Astrocyte (in vitro differentiated cells and primary cell): ENCODE measurements around the gene OSBPL1A. TPM values are rescaled to one million over a fixed set of nuclear protein-coding genes. Genes with fewer than 3 reads are reported as not detected.

Experiments used
- DNase-seq: peaks from one replicate; pipeline ENCODE4 v3.0.0-alpha.2; 2010; ENCODE audit warnings: low read depth
- FAIRE-seq: peaks from 2 replicates; lab custom pipeline; 2011; peaks lifted over from hg19 to GRCh38; lab: Jason Lieb, UNC
- H2AFZ ChIP-seq: 2 replicates; pipeline ENCODE4 v1.6.0; 2012; ENCODE audit warnings: low read depth, low read length, inconsistent platforms
- H3K27ac ChIP-seq: 2 replicates; pipeline ENCODE4 v1.5.1; 2011; ENCODE audit warnings: low read depth, low read length, inconsistent platforms
- H3K27me3 ChIP-seq: 2 replicates; pipeline ENCODE4 v1.6.0; 2011; ENCODE audit warnings: low read length, inconsistent platforms; ENCODE audit not compliant: insufficient read depth
- H3K36me3 ChIP-seq: 2 replicates; pipeline ENCODE4 v1.5.1; 2011; ENCODE audit warnings: low read length, inconsistent platforms; ENCODE audit not compliant: insufficient read depth
- H3K4me1 ChIP-seq: 2 replicates; pipeline ENCODE4 v1.5.1; 2011; ENCODE audit warnings: low read length, inconsistent platforms; ENCODE audit not compliant: insufficient read depth
- H3K4me2 ChIP-seq: 2 replicates; pipeline ENCODE4 v1.6.0; 2012; ENCODE audit warnings: low read length, inconsistent platforms
- H3K4me3 ChIP-seq: 2 replicates; pipeline ENCODE4 v1.5.1; 2011; ENCODE audit warnings: low read depth, mild to moderate bottlenecking, low read length, inconsistent platforms; ENCODE audit not compliant: insufficient read depth
- H3K79me2 ChIP-seq: 2 replicates; pipeline ENCODE4 v1.6.0; 2012; ENCODE audit warnings: mild to moderate bottlenecking, low read length, inconsistent platforms; ENCODE audit not compliant: insufficient read depth
- H3K9ac ChIP-seq: 2 replicates; pipeline ENCODE4 v1.6.0; 2012; ENCODE audit warnings: mild to moderate bottlenecking, low read length, inconsistent platforms
- H3K9me3 ChIP-seq: 2 replicates; pipeline ENCODE4 v1.5.1; 2012; ENCODE audit warnings: low read depth, mild to moderate bottlenecking, low read length, inconsistent platforms; ENCODE audit not compliant: insufficient read depth
- H4K20me1 ChIP-seq: 2 replicates; pipeline ENCODE4 v1.6.0; 2012; ENCODE audit warnings: low read length, inconsistent platforms; ENCODE audit not compliant: insufficient read depth
- H3K27ac Mint-ChIP-seq: one replicate; pipeline ENCODE4 v1.8.0; 2021; ENCODE audit warnings: mild to moderate bottlenecking, mixed read lengths; ENCODE audit not compliant: unreplicated experiment
- H3K27me3 Mint-ChIP-seq: one replicate; pipeline ENCODE4 v1.8.0; 2021; ENCODE audit warnings: low read depth, mixed read lengths; ENCODE audit not compliant: unreplicated experiment
- H3K36me3 Mint-ChIP-seq: one replicate; pipeline ENCODE4 v1.8.0; 2021; ENCODE audit warnings: low read depth, mixed read lengths; ENCODE audit not compliant: unreplicated experiment
- H3K4me1 Mint-ChIP-seq: one replicate; pipeline ENCODE4 v1.8.0; 2021; ENCODE audit warnings: low read depth, mixed read lengths; ENCODE audit not compliant: unreplicated experiment
- H3K4me3 Mint-ChIP-seq: one replicate; pipeline ENCODE4 v1.8.0; 2021; ENCODE audit warnings: mild to moderate bottlenecking, moderate library complexity, mixed read lengths; ENCODE audit not compliant: unreplicated experiment
- H3K9me3 Mint-ChIP-seq: one replicate; pipeline ENCODE4 v1.8.0; 2021; ENCODE audit warnings: mild to moderate bottlenecking, mixed read lengths; ENCODE audit not compliant: unreplicated experiment
- CTCF ChIP-seq: IDR thresholded peaks from 2 replicates; pipeline ENCODE4 v1.5.1; 2011; ENCODE audit warnings: low read depth, mild to moderate bottlenecking, inconsistent platforms, low read length, moderate library complexity; ENCODE audit not compliant: insufficient read depth
- EZH2 ChIP-seq: IDR thresholded peaks from 2 replicates; pipeline ENCODE4 v1.6.1; 2012; ENCODE audit warnings: mild to moderate bottlenecking, low read length, inconsistent platforms; ENCODE audit not compliant: insufficient read depth
- total RNA-seq: library from RNA; stranded (reverse); gene quantifications from 2 replicates; pipeline ENCODE4 v1.2.1, GENCODE V29; 2021

Gene OSBPL1A
- total RNA-seq, 1 donor from 2014 or later: 27.7 TPM

GRCh38 chr18:24417480-24417879, 19.9 kb upstream of the OSBPL1A start:
- H3K79me2 ChIP-seq: no peaks in the 10 kb centered on the region
- H3K4me1 Mint-ChIP-seq: no peaks in the 10 kb centered on the region
- H3K9me3 Mint-ChIP-seq: peaks cover 1% of the 10 kb centered on the region
- no peak for FAIRE-seq
- no peaks in the 10 kb centered on the region for H3K36me3 ChIP-seq
- H3K27me3 ChIP-seq: peaks cover 6% of the 10 kb centered on the region
- H3K9ac ChIP-seq: no peak overlapping the region
- H2AFZ ChIP-seq: no peak overlapping the region
- no peaks in the 10 kb centered on the region for H3K36me3 Mint-ChIP-seq
- no peaks in the 10 kb centered on the region for H3K4me1 ChIP-seq
- H3K4me3 ChIP-seq: no peak overlapping the region
- H3K27me3 Mint-ChIP-seq: peaks cover 4% of the 10 kb centered on the region
- TF ChIP-seq CTCF: no peak
- no peak for TF ChIP-seq EZH2
- H4K20me1 ChIP-seq: no peaks in the 10 kb centered on the region
- H3K4me2 ChIP-seq: no peak overlapping the region
- DNase-seq: no peak
- H3K9me3 ChIP-seq: no peaks in the 10 kb centered on the region
- no peak overlapping the region for H3K27ac Mint-ChIP-seq
- H3K4me3 Mint-ChIP-seq: no peak overlapping the region
- H3K27ac ChIP-seq: no peak overlapping the region

- no peak overlapping the region for H2AFZ ChIP-seq
- no peak overlapping the region for H3K4me2 ChIP-seq
- no peaks in the 10 kb centered on the region for H3K36me3 ChIP-seq
- DNase-seq (no peak), FAIRE-seq (no peak)
- Mint-ChIP-seq H3K27ac (no peak overlapping the region), H3K4me1 (no peaks in the 10 kb centered on the region), H3K9me3 (peaks cover 1% of the 10 kb centered on the region), H3K27me3 (peaks cover 2% of the 10 kb centered on the region), H3K36me3 (no peaks in the 10 kb centered on the region), H3K4me3 (no peak overlapping the region)
- H3K4me3 ChIP-seq: no peak overlapping the region
- TF ChIP-seq CTCF (no peak), EZH2 (no peak)
- H3K79me2 ChIP-seq: no peaks in the 10 kb centered on the region
- H3K27ac ChIP-seq: no peak overlapping the region
- H3K27me3 ChIP-seq: peaks cover 6% of the 10 kb centered on the region
- H3K4me1 ChIP-seq: no peaks in the 10 kb centered on the region
- H3K9ac ChIP-seq: no peak overlapping the region
- no peaks in the 10 kb centered on the region for H4K20me1 ChIP-seq
- no peaks in the 10 kb centered on the region for H3K9me3 ChIP-seq
Measured at GRCh38 chr18:24414349-24415003, 16.9 kb upstream of the OSBPL1A start.

GRCh38 chr18:24413148-24413547, 15.5 kb upstream of the OSBPL1A start:
- H3K4me3 Mint-ChIP-seq: no peak overlapping the region
- no peak overlapping the region for H3K9ac ChIP-seq
- no peaks in the 10 kb centered on the region for H4K20me1 ChIP-seq
- peaks cover 8% of the 10 kb centered on the region for H3K27me3 ChIP-seq
- TF ChIP-seq CTCF (peak; percentile 24), EZH2 (no peak)
- H3K4me1 Mint-ChIP-seq: no peaks in the 10 kb centered on the region
- no peaks in the 10 kb centered on the region for H3K79me2 ChIP-seq
- H3K27me3 Mint-ChIP-seq: peaks cover 6% of the 10 kb centered on the region
- H3K4me2 ChIP-seq: no peak overlapping the region
- H3K36me3 Mint-ChIP-seq: no peaks in the 10 kb centered on the region
- no peak overlapping the region for H3K4me3 ChIP-seq
- no peak for DNase-seq
- H3K27ac Mint-ChIP-seq: no peak overlapping the region
- H3K36me3 ChIP-seq: no peaks in the 10 kb centered on the region
- H3K9me3 Mint-ChIP-seq: peaks cover 1% of the 10 kb centered on the region
- no peak overlapping the region for H2AFZ ChIP-seq
- FAIRE-seq: no peak
- H3K4me1 ChIP-seq: no peaks in the 10 kb centered on the region
- no peak overlapping the region for H3K27ac ChIP-seq
- no peaks in the 10 kb centered on the region for H3K9me3 ChIP-seq
